HepG2 (cell line): ENCODE data around the gene CCDC181. TPM values are rescaled to one million over a fixed set of nuclear protein-coding genes. Genes with fewer than 3 reads are reported as not detected.

Experiments
- ATAC-seq: fragments of 200-7000 bp; cut with Tn5 transposase; 3 replicates; pipeline ENCODE4 v1.9.1; 2020; ENCODE audit warnings: mild to moderate bottlenecking, moderate library complexity
- BruUV-seq: library from RNA; stranded (reverse); fragments of 400-500 nt; replicated peaks from 2 replicates; lab custom pipeline; 2021; lab: Mats Ljungman, UMichigan
- CTCF ChIA-PET: fragments of 300-600 bp; formaldehyde crosslinking; extraction: SDS; loops from one replicate; lab custom pipeline; 2021; ENCODE audit warnings: low total read pairs, inconsistent platforms, low intra/inter-chr PET ratio; lab: Yijun Ruan, JAX
- POLR2A ChIA-PET: fragments of 350-600 bp; sonication (Branson Sonifier 250); formaldehyde crosslinking; loops from one replicate; lab custom pipeline; 2020; ENCODE audit warnings: antibody characterized with exemption, inconsistent platforms; lab: Yijun Ruan, JAX
- DNase-seq: peaks from one replicate; pipeline ENCODE4 v3.0.0-alpha.2; 2015; ENCODE audit warnings: low spot score
- FAIRE-seq: peaks from 3 replicates; lab custom pipeline; 2011; peaks lifted over from hg19 to GRCh38; lab: Jason Lieb, UNC
- H2AFZ ChIP-seq: one replicate; pipeline ENCODE4 v1.6.1; 2011; ENCODE audit warnings: low read length, inconsistent platforms
- H3K27ac ChIP-seq: fragments of 300-600 bp; 3 replicates; pipeline ENCODE4 v1.8.0; 2011; ENCODE audit warnings: mixed run types, mild to moderate bottlenecking, mixed read lengths, low read length, inconsistent platforms; ENCODE audit not compliant: insufficient read depth; ENCODE audit errors: extremely low read length
- H3K27me3 ChIP-seq, 2 experiments: fragments of 200-600 bp in 1 of 2; 2 replicates in 1 of 2; 3 replicates in 1 of 2; pipeline versions ENCODE4 v1.6.0 to v1.8.0; 2011; ENCODE audit warnings: low read length in 2 of 2, mild to moderate bottlenecking in 2 of 2, moderate library complexity in 2 of 2, inconsistent platforms in 1 of 2; ENCODE audit not compliant: insufficient read depth in 2 of 2, control insufficient read depth in 1 of 2
- H3K36me3 ChIP-seq, 2 experiments: fragments of 200-600 bp in 1 of 2; replicated peaks in 1 of 2; 2 replicates in 1 of 2; 3 replicates in 1 of 2; pipeline versions ENCODE4 v1.5.1 to v1.8.0; 2011; ENCODE audit warnings: low read length in 2 of 2, inconsistent platforms in 1 of 2; ENCODE audit not compliant: insufficient read depth in 2 of 2, control insufficient read depth in 1 of 2
- H3K4me1 ChIP-seq: 2 replicates; pipeline ENCODE4 v1.5.1; 2012; ENCODE audit warnings: low read length, inconsistent platforms; ENCODE audit not compliant: insufficient read depth
- H3K4me2 ChIP-seq: 2 replicates; pipeline ENCODE4 v1.6.0; 2011; ENCODE audit warnings: low read depth, low read length, inconsistent platforms
- H3K4me3 ChIP-seq, 3 experiments: fragments of 200-600 bp in 1 of 3; sonication (generic), shearing (Covaris generic) in 1 of 3; replicated peaks in 1 of 3; 2 replicates each; pipeline ENCODE4 v1.5.1; 2011 to 2016; ENCODE audit warnings: low read length in 3 of 3, inconsistent platforms in 2 of 3, low read depth in 2 of 3, mild to moderate bottlenecking in 2 of 3, control low read depth in 1 of 3, mixed read lengths in 1 of 3; ENCODE audit not compliant: insufficient read depth in 1 of 3
- H3K79me2 ChIP-seq: one replicate; pipeline ENCODE4 v1.6.1; 2011; ENCODE audit warnings: low read length, inconsistent platforms; ENCODE audit not compliant: insufficient read depth
- H3K9ac ChIP-seq: 2 replicates; pipeline ENCODE4 v1.6.0; 2011; ENCODE audit warnings: mild to moderate bottlenecking, low read depth, low read length, inconsistent platforms; ENCODE audit not compliant: insufficient read depth
- H3K9me3 ChIP-seq: 2 replicates; pipeline ENCODE4 v1.5.1; 2012; ENCODE audit warnings: mild to moderate bottlenecking, low read length
- H4K20me1 ChIP-seq: 2 replicates; pipeline ENCODE4 v1.6.0; 2011; ENCODE audit warnings: inconsistent platforms, mild to moderate bottlenecking, low read length, moderate library complexity; ENCODE audit not compliant: insufficient read depth
- HNRNPUL1 ChIP-seq: fragments of 200-400 bp; formaldehyde crosslinking; IDR thresholded peaks from 2 replicates; pipeline ENCODE4 v1.6.1; 2017; ENCODE audit warnings: low read depth, mild to moderate bottlenecking, low read length, moderate library complexity
- MIER2 ChIP-seq: IDR thresholded peaks from 2 replicates; pipeline ENCODE4 v1.6.1; 2016; ENCODE audit warnings: missing biosample characterization, missing genetic modification reagents
- MXD4 ChIP-seq: IDR thresholded peaks from 2 replicates; pipeline ENCODE4 v1.6.1; 2016; ENCODE audit warnings: mild to moderate bottlenecking, missing biosample characterization, missing genetic modification reagents
- NCOA1 ChIP-seq: sonication (generic); formaldehyde crosslinking; IDR thresholded peaks from 2 replicates; pipeline ENCODE4 v1.9.0; 2021; ENCODE audit warnings: missing genetic modification reagents
- PCBP1 ChIP-seq: fragments of 200-400 bp; formaldehyde crosslinking; IDR thresholded peaks from 2 replicates; pipeline ENCODE4 v1.6.1; 2017; ENCODE audit warnings: mild to moderate bottlenecking, low read depth, low read length, borderline replicate concordance
- RAD21 ChIP-seq: fragments of 450-650 bp; formaldehyde crosslinking; IDR thresholded peaks from 2 replicates; pipeline ENCODE4 v1.5.0; 2020; ENCODE audit warnings: mild to moderate bottlenecking
- ZBTB21 ChIP-seq: sonication (generic); formaldehyde crosslinking; IDR thresholded peaks from 2 replicates; pipeline ENCODE4 v1.4.0; 2020; ENCODE audit warnings: missing genetic modification reagents
- whole genome bisulfite sequencing: methylation state at CpG from one replicate; pipeline ENCODE4 v1.1.6; 2017; ENCODE audit warnings: low lambda C conversion rate; 5-methylcytosine and 5-hydroxymethylcytosine counted together
- in situ Hi-C: cut with HindIII; loops from 2 replicates; pipeline ENCODE4 v1.10.0; 2017; ENCODE audit warnings: low pct_unique_long_range_greater_than_20kb; ENCODE audit not compliant: extremely low pct_ligation_motif_present
- intact Hi-C: fragments of 100-400 bp; cut with micrococcal nuclease; formaldehyde crosslinking; loops from one replicate; pipeline ENCODE4 v1.10.0; 2022; ENCODE audit not compliant: unreplicated experiment
- polyA plus RNA-seq, 8 experiments: library from polyadenylated mRNA; depleted of rRNA in 3 of 8; stranded (reverse) in 7 of 8; unstranded in 1 of 8; fragments of >200 nt; fragmentation: Illumina TruSeq in 4 of 8; extraction: Trizol in 4 of 8; gene quantifications; 2 replicates each; pipeline versions ENCODE4 v1.2.1 to v1.2.3, GENCODE V29; 2011 to 2016; ENCODE audit warnings: low read depth in 4 of 8, missing spikeins in 1 of 8, mixed read lengths in 1 of 8; ENCODE audit not compliant: insufficient read depth in 1 of 8
- total RNA-seq, 5 experiments: library from RNA; depleted of rRNA; stranded (reverse); fragments of >200 nt; fragmentation: Illumina TruSeq; extraction: Trizol; gene quantifications; 2 replicates each; pipeline ENCODE4 v1.2.3, GENCODE V29; 2016; ENCODE audit warnings: low read depth in 1 of 5
- TF ChIP-seq, protein P1 (sequence below): sonication (generic); formaldehyde crosslinking; IDR thresholded peaks from 2 replicates; pipeline ENCODE4 v1.8.1; 2022; ENCODE audit warnings: low read depth, mild to moderate bottlenecking, missing genetic modification reagents
- TF ChIP-seq, protein P2 (sequence below): sonication (generic); IDR thresholded peaks from 2 replicates; pipeline ENCODE4 v1.6.1; 2016; ENCODE audit warnings: low read depth, borderline replicate concordance
- TF ChIP-seq, protein P3 (sequence below): sonication (generic); formaldehyde crosslinking; IDR thresholded peaks from 2 replicates; pipeline ENCODE4 v1.5.0; 2020; ENCODE audit warnings: missing genetic modification reagents
- TF ChIP-seq, protein P4 (sequence below): sonication (generic); formaldehyde crosslinking; IDR thresholded peaks from 2 replicates; pipeline ENCODE4 v1.4.0; 2020; ENCODE audit warnings: low read depth, mild to moderate bottlenecking, missing genetic modification reagents
- TF ChIP-seq, protein P5 (sequence below): IDR thresholded peaks from 2 replicates; pipeline ENCODE4 v1.6.1; 2016
- TF ChIP-seq, protein P6 (sequence below): sonication (generic); formaldehyde crosslinking; IDR thresholded peaks from 2 replicates; pipeline ENCODE4 v1.5.1; 2020; ENCODE audit warnings: missing genetic modification reagents, mild to moderate bottlenecking, borderline replicate concordance
- TF ChIP-seq, protein P7 (sequence below): sonication (generic); formaldehyde crosslinking; IDR thresholded peaks from 2 replicates; pipeline ENCODE4 v1.5.0; 2020; ENCODE audit warnings: missing genetic modification reagents
- TF ChIP-seq, protein P8 (sequence below): sonication (generic); formaldehyde crosslinking; IDR thresholded peaks from 2 replicates; pipeline ENCODE4 v1.8.1; 2023; ENCODE audit warnings: mild to moderate bottlenecking, inconsistent platforms, moderate library complexity, missing genetic modification reagents, borderline replicate concordance

Gene CCDC181
- total and polyA plus RNA-seq, 2 of the 13 experiments (the other 11 are each of a cell fraction or from before 2014, with no cell fraction given) = 0.07 TPM; not detected in 1

DNA sequence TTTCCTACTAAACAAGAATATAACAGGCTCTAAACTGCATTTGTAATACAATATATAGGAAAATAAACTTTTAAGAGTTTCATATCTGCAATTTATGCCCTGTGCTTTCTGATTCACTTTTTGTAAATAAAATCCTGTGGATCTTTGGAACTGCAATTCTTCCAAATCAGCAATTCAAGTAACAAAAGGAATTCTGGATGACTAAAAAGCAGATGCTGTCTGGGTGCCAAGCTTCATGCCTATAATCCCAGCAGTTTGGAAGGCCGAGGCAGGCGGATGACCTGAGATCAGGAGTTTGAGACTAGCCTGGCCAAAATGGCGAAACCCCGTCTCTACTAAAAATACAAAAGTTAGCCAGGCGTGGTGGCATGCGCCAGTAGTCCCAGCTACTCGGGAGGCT is 66.0 kb downstream of the CCDC181 start:
- Histone ChIP-seq H3K4me1 (peaks cover 5% of the 10 kb centered on the region; the same call in 1 of the 2 replicates), H3K27ac (no peak overlapping the region), H4K20me1 (no peaks in the 10 kb centered on the region), H3K9me3 (0 out of 2 replicates have a peak, but pooled peaks cover 4% of the 10 kb centered on the region), H3K36me3 (no peaks in the 10 kb centered on the region), H3K27me3 (no peaks in the 10 kb centered on the region), H3K9ac (no peak overlapping the region), H3K79me2 (peaks cover 2% of the 10 kb centered on the region), H2AFZ (no peak overlapping the region), H3K4me3 (no peak overlapping the region), H3K4me2 (no peak overlapping the region)
- WGBS = 99% methylated on average over 7 of the region's 7 CpGs
- FAIRE-seq (no peak), ATAC-seq (no peak), DNase-seq (no peak)
- TF ChIP-seq, protein P1, sequence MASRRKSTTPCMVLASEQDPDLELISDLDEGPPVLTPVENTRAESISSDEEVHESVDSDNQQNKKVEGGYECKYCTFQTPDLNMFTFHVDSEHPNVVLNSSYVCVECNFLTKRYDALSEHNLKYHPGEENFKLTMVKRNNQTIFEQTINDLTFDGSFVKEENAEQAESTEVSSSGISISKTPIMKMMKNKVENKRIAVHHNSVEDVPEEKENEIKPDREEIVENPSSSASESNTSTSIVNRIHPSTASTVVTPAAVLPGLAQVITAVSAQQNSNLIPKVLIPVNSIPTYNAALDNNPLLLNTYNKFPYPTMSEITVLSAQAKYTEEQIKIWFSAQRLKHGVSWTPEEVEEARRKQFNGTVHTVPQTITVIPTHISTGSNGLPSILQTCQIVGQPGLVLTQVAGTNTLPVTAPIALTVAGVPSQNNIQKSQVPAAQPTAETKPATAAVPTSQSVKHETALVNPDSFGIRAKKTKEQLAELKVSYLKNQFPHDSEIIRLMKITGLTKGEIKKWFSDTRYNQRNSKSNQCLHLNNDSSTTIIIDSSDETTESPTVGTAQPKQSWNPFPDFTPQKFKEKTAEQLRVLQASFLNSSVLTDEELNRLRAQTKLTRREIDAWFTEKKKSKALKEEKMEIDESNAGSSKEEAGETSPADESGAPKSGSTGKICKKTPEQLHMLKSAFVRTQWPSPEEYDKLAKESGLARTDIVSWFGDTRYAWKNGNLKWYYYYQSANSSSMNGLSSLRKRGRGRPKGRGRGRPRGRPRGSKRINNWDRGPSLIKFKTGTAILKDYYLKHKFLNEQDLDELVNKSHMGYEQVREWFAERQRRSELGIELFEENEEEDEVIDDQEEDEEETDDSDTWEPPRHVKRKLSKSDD = no peak
- TF ChIP-seq, protein P2, sequence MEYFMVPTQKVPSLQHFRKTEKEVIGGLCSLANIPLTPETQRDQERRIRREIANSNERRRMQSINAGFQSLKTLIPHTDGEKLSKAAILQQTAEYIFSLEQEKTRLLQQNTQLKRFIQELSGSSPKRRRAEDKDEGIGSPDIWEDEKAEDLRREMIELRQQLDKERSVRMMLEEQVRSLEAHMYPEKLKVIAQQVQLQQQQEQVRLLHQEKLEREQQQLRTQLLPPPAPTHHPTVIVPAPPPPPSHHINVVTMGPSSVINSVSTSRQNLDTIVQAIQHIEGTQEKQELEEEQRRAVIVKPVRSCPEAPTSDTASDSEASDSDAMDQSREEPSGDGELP = no peak
- TF ChIP-seq, protein P3, sequence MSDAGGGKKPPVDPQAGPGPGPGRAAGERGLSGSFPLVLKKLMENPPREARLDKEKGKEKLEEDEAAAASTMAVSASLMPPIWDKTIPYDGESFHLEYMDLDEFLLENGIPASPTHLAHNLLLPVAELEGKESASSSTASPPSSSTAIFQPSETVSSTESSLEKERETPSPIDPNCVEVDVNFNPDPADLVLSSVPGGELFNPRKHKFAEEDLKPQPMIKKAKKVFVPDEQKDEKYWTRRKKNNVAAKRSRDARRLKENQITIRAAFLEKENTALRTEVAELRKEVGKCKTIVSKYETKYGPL (CRISPR knock-in tag) = no peak
- TF ChIP-seq, protein P4, sequence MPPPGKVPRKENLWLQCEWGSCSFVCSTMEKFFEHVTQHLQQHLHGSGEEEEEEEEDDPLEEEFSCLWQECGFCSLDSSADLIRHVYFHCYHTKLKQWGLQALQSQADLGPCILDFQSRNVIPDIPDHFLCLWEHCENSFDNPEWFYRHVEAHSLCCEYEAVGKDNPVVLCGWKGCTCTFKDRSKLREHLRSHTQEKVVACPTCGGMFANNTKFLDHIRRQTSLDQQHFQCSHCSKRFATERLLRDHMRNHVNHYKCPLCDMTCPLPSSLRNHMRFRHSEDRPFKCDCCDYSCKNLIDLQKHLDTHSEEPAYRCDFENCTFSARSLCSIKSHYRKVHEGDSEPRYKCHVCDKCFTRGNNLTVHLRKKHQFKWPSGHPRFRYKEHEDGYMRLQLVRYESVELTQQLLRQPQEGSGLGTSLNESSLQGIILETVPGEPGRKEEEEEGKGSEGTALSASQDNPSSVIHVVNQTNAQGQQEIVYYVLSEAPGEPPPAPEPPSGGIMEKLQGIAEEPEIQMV = no peak
- TF ChIP-seq MIER2 (CRISPR knock-in tag) = no peak
- TF ChIP-seq, protein P5, sequence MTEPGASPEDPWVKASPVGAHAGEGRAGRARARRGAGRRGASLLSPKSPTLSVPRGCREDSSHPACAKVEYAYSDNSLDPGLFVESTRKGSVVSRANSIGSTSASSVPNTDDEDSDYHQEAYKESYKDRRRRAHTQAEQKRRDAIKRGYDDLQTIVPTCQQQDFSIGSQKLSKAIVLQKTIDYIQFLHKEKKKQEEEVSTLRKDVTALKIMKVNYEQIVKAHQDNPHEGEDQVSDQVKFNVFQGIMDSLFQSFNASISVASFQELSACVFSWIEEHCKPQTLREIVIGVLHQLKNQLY (CRISPR knock-in tag) = no peak
- no peak for TF ChIP-seq MXD4 (CRISPR knock-in tag)
- no peak for TF ChIP-seq PCBP1
- no peak for TF ChIP-seq ZBTB21
- TF ChIP-seq NCOA1 (CRISPR knock-in tag) = no peak
- TF ChIP-seq, protein P6, sequence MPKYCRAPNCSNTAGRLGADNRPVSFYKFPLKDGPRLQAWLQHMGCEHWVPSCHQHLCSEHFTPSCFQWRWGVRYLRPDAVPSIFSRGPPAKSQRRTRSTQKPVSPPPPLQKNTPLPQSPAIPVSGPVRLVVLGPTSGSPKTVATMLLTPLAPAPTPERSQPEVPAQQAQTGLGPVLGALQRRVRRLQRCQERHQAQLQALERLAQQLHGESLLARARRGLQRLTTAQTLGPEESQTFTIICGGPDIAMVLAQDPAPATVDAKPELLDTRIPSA (CRISPR knock-in tag) = no peak
- TF ChIP-seq RAD21 (CRISPR knock-in tag) = no peak
- TF ChIP-seq, protein P7, sequence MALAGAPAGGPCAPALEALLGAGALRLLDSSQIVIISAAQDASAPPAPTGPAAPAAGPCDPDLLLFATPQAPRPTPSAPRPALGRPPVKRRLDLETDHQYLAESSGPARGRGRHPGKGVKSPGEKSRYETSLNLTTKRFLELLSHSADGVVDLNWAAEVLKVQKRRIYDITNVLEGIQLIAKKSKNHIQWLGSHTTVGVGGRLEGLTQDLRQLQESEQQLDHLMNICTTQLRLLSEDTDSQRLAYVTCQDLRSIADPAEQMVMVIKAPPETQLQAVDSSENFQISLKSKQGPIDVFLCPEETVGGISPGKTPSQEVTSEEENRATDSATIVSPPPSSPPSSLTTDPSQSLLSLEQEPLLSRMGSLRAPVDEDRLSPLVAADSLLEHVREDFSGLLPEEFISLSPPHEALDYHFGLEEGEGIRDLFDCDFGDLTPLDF (CRISPR knock-in tag) = no peak
- no peak for TF ChIP-seq HNRNPUL1
- TF ChIP-seq, protein P8, sequence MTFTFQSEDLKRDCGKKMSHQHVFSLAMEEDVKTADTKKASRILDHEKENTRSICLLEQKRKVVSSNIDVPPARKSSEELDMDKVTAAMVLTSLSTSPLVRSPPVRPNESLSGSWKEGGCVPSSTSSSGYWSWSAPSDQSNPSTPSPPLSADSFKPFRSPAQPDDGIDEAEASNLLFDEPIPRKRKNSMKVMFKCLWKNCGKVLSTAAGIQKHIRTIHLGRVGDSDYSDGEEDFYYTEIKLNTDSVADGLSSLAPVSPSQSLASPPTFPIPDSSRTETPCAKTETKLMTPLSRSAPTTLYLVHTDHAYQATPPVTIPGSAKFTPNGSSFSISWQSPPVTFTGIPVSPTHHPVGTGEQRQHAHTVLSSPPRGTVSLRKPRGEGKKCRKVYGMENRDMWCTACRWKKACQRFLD (CRISPR knock-in tag) = no peak
- ChIA-PET POLR2A (no interaction called here), CTCF (no interaction called here)
- intact Hi-C loops = no loop called here
- BruUV-seq = no TSS peak
- in situ Hi-C loops = no loop called here
